Panc1 (cell line): ENCODE results near the gene CNOT11. TPM values are rescaled to one million over a fixed set of nuclear protein-coding genes. Genes with fewer than 3 reads are reported as not detected.
A peak's percentile ranks its signal among the peaks of the same experiment; 100 is the strongest.
"Not testable (repeated sequence)": the region's sequence is repeated elsewhere in the genome, so short reads cannot be mapped to it uniquely, and the experiment has no call there.

Experiments
- ATAC-seq: fragments of 200-7000 bp; cut with Tn5 transposase; 2 replicates; pipeline ENCODE4 v1.9.1; 2020; ENCODE audit warnings: mild to moderate bottlenecking, moderate library complexity
- BruUV-seq: library from RNA; stranded (reverse); fragments of 400-500 nt; replicated peaks from 2 replicates; lab custom pipeline; 2021; lab: Mats Ljungman, UMichigan
- CTCF ChIA-PET: fragments of 300-600 bp; sonication (Branson Sonifier 250); formaldehyde crosslinking; loops from one replicate; lab custom pipeline; 2022; ENCODE audit warnings: antibody characterized with exemption; lab: Charles Lee
- POLR2A ChIA-PET: fragments of 300-600 bp; sonication (Branson Sonifier 250); formaldehyde crosslinking; loops from one replicate; lab custom pipeline; 2022; ENCODE audit warnings: antibody characterized with exemption; lab: Charles Lee
- DNase-seq: peaks from one replicate; pipeline ENCODE4 v3.0.0-alpha.2; 2010; ENCODE audit warnings: low read depth, low spot score
- H3K27ac ChIP-seq: 2 replicates; pipeline ENCODE4 v1.5.1; 2011; ENCODE audit warnings: mild to moderate bottlenecking, low read length, inconsistent platforms
- H3K27me3 ChIP-seq: fragments of 200-500 bp; sonication (Bioruptor generic); 2 replicates; pipeline ENCODE4 v1.6.0; 2014; ENCODE audit warnings: low read length, inconsistent platforms; ENCODE audit not compliant: control insufficient read depth, insufficient read depth
- H3K36me3 ChIP-seq: fragments of 200-500 bp; sonication (Bioruptor generic); 2 replicates; pipeline ENCODE4 v1.5.1; 2014; ENCODE audit warnings: inconsistent platforms, mild to moderate bottlenecking, low read length, moderate library complexity; ENCODE audit not compliant: control insufficient read depth, insufficient read depth
- H3K4me1 ChIP-seq: 2 replicates; pipeline ENCODE4 v1.5.1; 2011; ENCODE audit warnings: inconsistent platforms, mild to moderate bottlenecking, low read length, moderate library complexity; ENCODE audit not compliant: control insufficient read depth, insufficient read depth
- H3K4me3 ChIP-seq, 2 experiments: 2 replicates each; pipeline ENCODE4 v1.5.1; 2011 to 2012; ENCODE audit warnings: low read depth in 2 of 2, low read length in 2 of 2, mild to moderate bottlenecking in 2 of 2, inconsistent platforms in 1 of 2, moderate library complexity in 1 of 2
- H3K9me3 ChIP-seq: fragments of 200-500 bp; sonication (Bioruptor generic); 2 replicates; pipeline ENCODE4 v1.5.1; 2014; ENCODE audit warnings: low read depth, mild to moderate bottlenecking, inconsistent platforms, low read length, moderate library complexity; ENCODE audit not compliant: control insufficient read depth, insufficient read depth
- POLR2AphosphoS5 ChIP-seq: IDR thresholded peaks from 2 replicates; pipeline ENCODE4 v1.6.1; 2012; ENCODE audit warnings: mild to moderate bottlenecking, low read depth, low read length, moderate library complexity
- SIN3A ChIP-seq: IDR thresholded peaks from 2 replicates; pipeline ENCODE4 v1.6.1; 2012; ENCODE audit warnings: low read depth, mild to moderate bottlenecking, low read length, moderate library complexity, borderline replicate concordance; ENCODE audit not compliant: insufficient read depth
- TCF7L2 ChIP-seq: IDR thresholded peaks from 2 replicates; pipeline ENCODE4 v1.6.1; 2011; ENCODE audit warnings: mild to moderate bottlenecking, low read depth, low read length, inconsistent platforms
- in situ Hi-C: cut with HindIII; loops from 2 replicates; pipeline ENCODE4 v1.10.0; 2016; ENCODE audit warnings: low sequenced_read_pairs, low pct_unique_long_range_greater_than_20kb
- intact Hi-C: fragments of 100-400 bp; cut with micrococcal nuclease; formaldehyde crosslinking; loops from one replicate; pipeline ENCODE4 v1.10.0; 2022; ENCODE audit not compliant: unreplicated experiment
- total RNA-seq: library from RNA; stranded (reverse); gene quantifications from one replicate; pipeline ENCODE4 v1.2.1, GENCODE V29; 2021; ENCODE audit not compliant: unreplicated experiment
- TF ChIP-seq, protein P1 (sequence below): fragments of 450-650 bp; IDR thresholded peaks from 2 replicates; pipeline ENCODE4 v1.5.1; 2017; ENCODE audit warnings: mild to moderate bottlenecking
- TF ChIP-seq, protein P2 (sequence below), 2 experiments: IDR thresholded peaks; 2 replicates each; pipeline ENCODE4 v1.6.1; 2011 to 2012; ENCODE audit warnings: low read depth in 2 of 2, control low read depth in 1 of 2, low read length in 1 of 2, mild to moderate bottlenecking in 1 of 2, moderate library complexity in 1 of 2; ENCODE audit not compliant: insufficient read depth in 1 of 2

CNOT11 gene
- total RNA-seq, 1 experiment from 2014 or later, result 58.3 TPM

DNA sequence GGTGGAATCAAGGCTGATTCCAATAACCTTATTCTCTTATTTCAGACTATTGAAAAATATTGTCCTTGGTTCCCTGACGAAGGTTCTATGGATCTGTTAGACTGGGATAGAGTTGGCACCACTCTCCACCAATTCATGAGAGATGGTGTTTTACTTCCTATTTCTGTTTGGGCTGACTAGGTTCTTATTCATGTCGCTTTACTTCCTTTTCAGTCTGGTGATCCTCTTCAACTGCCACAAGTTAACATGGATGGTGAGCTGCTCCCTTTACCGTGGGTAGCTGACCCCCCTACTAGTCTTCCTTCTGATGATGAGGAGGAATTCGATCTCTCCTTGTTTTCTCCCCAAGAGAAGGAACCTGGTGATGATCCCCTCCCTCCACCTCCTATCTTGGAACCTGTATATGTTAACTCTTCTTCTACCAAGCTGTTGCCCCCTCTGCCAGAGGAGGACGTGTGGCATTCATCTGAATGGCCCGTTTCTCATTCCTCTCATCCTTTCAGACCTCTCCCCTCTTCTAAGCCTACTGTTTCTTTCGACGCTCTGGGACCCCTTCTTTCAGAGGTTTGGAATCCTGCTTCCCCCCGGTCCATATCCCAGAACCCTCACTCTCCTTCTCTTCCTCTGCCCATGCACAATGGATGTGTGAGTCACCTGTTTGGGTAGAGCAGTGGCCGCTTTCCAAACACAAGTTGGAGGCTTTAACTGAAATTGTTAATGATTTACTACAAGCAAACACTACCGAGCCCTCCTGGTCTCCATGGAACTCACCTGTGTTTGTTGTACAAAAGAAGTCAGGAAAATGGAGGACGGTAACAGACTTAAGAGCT, 13.5 kb upstream of the CNOT11 start:
- ChIA-PET POLR2A (no interaction called here), CTCF (no interaction called here)
- BruUV-seq, result no TSS peak
- Histone ChIP-seq H3K27me3 (no peaks in the 10 kb centered on the region), H3K36me3 (no peaks in the 10 kb centered on the region), H3K27ac (no peak overlapping the region), H3K4me3 (no peak overlapping the region), H3K9me3 (no peaks in the 10 kb centered on the region), H3K4me1 (no peaks in the 10 kb centered on the region; the same call in 1 of the 2 replicates)
- ATAC-seq (no peak), DNase-seq (no peak)
- in situ Hi-C loops, result no loop called here
- TF ChIP-seq TCF7L2 (no peak), SIN3A (no peak), POLR2AphosphoS5 (no peak)
- TF ChIP-seq, protein P1, sequence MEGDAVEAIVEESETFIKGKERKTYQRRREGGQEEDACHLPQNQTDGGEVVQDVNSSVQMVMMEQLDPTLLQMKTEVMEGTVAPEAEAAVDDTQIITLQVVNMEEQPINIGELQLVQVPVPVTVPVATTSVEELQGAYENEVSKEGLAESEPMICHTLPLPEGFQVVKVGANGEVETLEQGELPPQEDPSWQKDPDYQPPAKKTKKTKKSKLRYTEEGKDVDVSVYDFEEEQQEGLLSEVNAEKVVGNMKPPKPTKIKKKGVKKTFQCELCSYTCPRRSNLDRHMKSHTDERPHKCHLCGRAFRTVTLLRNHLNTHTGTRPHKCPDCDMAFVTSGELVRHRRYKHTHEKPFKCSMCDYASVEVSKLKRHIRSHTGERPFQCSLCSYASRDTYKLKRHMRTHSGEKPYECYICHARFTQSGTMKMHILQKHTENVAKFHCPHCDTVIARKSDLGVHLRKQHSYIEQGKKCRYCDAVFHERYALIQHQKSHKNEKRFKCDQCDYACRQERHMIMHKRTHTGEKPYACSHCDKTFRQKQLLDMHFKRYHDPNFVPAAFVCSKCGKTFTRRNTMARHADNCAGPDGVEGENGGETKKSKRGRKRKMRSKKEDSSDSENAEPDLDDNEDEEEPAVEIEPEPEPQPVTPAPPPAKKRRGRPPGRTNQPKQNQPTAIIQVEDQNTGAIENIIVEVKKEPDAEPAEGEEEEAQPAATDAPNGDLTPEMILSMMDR, result no peak
- TF ChIP-seq, protein P2, sequence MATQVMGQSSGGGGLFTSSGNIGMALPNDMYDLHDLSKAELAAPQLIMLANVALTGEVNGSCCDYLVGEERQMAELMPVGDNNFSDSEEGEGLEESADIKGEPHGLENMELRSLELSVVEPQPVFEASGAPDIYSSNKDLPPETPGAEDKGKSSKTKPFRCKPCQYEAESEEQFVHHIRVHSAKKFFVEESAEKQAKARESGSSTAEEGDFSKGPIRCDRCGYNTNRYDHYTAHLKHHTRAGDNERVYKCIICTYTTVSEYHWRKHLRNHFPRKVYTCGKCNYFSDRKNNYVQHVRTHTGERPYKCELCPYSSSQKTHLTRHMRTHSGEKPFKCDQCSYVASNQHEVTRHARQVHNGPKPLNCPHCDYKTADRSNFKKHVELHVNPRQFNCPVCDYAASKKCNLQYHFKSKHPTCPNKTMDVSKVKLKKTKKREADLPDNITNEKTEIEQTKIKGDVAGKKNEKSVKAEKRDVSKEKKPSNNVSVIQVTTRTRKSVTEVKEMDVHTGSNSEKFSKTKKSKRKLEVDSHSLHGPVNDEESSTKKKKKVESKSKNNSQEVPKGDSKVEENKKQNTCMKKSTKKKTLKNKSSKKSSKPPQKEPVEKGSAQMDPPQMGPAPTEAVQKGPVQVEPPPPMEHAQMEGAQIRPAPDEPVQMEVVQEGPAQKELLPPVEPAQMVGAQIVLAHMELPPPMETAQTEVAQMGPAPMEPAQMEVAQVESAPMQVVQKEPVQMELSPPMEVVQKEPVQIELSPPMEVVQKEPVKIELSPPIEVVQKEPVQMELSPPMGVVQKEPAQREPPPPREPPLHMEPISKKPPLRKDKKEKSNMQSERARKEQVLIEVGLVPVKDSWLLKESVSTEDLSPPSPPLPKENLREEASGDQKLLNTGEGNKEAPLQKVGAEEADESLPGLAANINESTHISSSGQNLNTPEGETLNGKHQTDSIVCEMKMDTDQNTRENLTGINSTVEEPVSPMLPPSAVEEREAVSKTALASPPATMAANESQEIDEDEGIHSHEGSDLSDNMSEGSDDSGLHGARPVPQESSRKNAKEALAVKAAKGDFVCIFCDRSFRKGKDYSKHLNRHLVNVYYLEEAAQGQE (IDR thresholded peaks at IDR 0.05; ENCODE audit: insufficient read depth in 1 of 2, low read depth in 2 of 2, low read length in 1 of 2), result no peak
- intact Hi-C loops, result no loop called here

DNA sequence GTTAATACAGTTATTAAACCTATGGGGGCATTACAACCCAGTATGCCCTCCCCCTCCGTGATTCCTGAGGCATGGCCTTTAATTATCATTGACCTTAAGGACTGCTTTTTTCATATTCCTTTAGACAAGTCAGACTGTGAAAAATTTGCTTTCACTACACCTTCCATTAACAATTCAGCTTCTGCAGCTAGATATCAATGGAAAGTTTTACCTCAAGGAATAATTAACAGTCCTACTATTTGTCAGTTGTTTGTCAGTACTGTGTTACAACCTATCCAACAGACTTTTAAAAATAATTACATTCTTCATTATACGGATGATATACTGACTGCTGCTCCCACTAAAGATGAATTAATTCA, 12.9 kb upstream of the CNOT11 start:
- POLR2A ChIA-PET, in situ Hi-C loops, intact Hi-C loops, DNase-seq, BruUV-seq, H3K4me3 ChIP-seq, H3K36me3 ChIP-seq, H3K27me3 ChIP-seq, H3K4me1 ChIP-seq, CTCF ChIA-PET, ATAC-seq, H3K9me3 ChIP-seq, H3K27ac ChIP-seq: not testable (repeated sequence)

DNA sequence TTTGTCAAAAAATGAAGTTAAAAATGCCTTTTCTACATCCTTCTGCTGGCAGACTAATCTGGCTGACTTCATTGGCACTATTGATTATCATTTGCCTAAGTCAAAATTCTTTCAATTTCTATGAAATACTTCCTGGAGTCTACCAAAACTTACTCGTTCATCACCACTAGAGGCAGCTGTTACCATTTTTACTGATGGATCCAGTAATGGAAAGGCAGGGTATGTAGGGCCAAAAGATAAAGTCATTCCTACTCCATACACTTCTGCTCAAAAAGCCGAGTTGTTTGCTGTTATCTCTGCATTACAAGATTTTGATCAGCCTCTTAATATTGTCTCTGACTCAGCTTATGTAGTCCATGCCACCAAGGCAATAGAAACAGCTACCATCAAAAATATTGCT, 12.0 kb upstream of the CNOT11 start:
- in situ Hi-C loops, ATAC-seq, DNase-seq, POLR2A ChIA-PET, H3K27ac ChIP-seq, H3K4me3 ChIP-seq, intact Hi-C loops, H3K9me3 ChIP-seq, H3K27me3 ChIP-seq, H3K36me3 ChIP-seq, BruUV-seq, H3K4me1 ChIP-seq: not testable (repeated sequence)
- TF ChIP-seq, protein P1, result peak; percentile 68; the same call in 1 of the 2 replicates
- CTCF ChIA-PET, result interaction anchor here (0.6 kb wide), 2 partner anchors 12 to 13 kb away, joined by 4 to 9 read pairs; no protein-coding TSS in a partner anchor
